SK-N-SH treated with all-trans-retinoic acid at 6 μM for 48 hours (cell line): ENCODE results near the gene SLC38A9.

Source experiments
- ATAC-seq: fragments of 200-7000 bp; cut with Tn5 transposase; 3 replicates; pipeline ENCODE4 v1.9.1; 2020; ENCODE audit warnings: mild to moderate bottlenecking, moderate library complexity
- ARNTL ChIP-seq: fragments of 450-650 bp; formaldehyde crosslinking; IDR thresholded peaks from 2 replicates; pipeline ENCODE4 v1.5.0; 2020; ENCODE audit warnings: low read depth, mild to moderate bottlenecking, moderate library complexity, borderline replicate concordance
- BACH2 ChIP-seq: fragments of 250-450 bp; sonication (Bioruptor Pico); IDR thresholded peaks from 2 replicates; pipeline ENCODE4 v1.9.0; 2021; ENCODE audit warnings: mild to moderate bottlenecking, borderline replicate concordance
- CSDC2 ChIP-seq: fragments of 250-450 bp; sonication (Bioruptor Pico); IDR thresholded peaks from 2 replicates; pipeline ENCODE4 v1.5.0; 2020; ENCODE audit warnings: mild to moderate bottlenecking, moderate library complexity
- ESRRG ChIP-seq: fragments of 250-450 bp; sonication (Bioruptor Pico); IDR thresholded peaks from 2 replicates; pipeline ENCODE4 v1.6.1; 2021; ENCODE audit warnings: mild to moderate bottlenecking
- GLIS3 ChIP-seq: fragments of 250-450 bp; sonication (Bioruptor Pico); IDR thresholded peaks from 2 replicates; pipeline ENCODE4 v1.5.0; 2020; ENCODE audit warnings: mild to moderate bottlenecking, moderate library complexity
- ISL1 ChIP-seq: fragments of 250-450 bp; sonication (Bioruptor Pico); IDR thresholded peaks from 2 replicates; pipeline ENCODE4 v2.1.2; 2022; ENCODE audit warnings: mild to moderate bottlenecking, moderate library complexity
- OSR1 ChIP-seq: fragments of 250-450 bp; sonication (Bioruptor Pico); IDR thresholded peaks from 2 replicates; pipeline ENCODE4 v1.8.0; 2022; ENCODE audit warnings: moderate library complexity, mild to moderate bottlenecking, inconsistent platforms
- POU6F1 ChIP-seq: fragments of 250-450 bp; sonication (Bioruptor Pico); IDR thresholded peaks from 2 replicates; pipeline ENCODE4 v1.8.0; 2021; ENCODE audit warnings: low read depth, mild to moderate bottlenecking, moderate library complexity, borderline replicate concordance
- PPARA ChIP-seq: fragments of 250-450 bp; sonication (Bioruptor Pico); IDR thresholded peaks from 2 replicates; pipeline ENCODE4 v1.5.0; 2020; ENCODE audit warnings: mild to moderate bottlenecking, borderline replicate concordance
- RARB ChIP-seq: fragments of 250-450 bp; sonication (Bioruptor Pico); IDR thresholded peaks from 2 replicates; pipeline ENCODE4 v1.8.0; 2021; ENCODE audit warnings: mild to moderate bottlenecking, moderate library complexity
- SNAI2 ChIP-seq: fragments of 250-450 bp; sonication (Bioruptor Pico); IDR thresholded peaks from 2 replicates; pipeline ENCODE4 v1.5.0; 2020; ENCODE audit warnings: mild to moderate bottlenecking, moderate library complexity
- TCF4 ChIP-seq: fragments of 250-450 bp; sonication (Bioruptor Pico); IDR thresholded peaks from 2 replicates; pipeline ENCODE4 v1.8.0; 2021; ENCODE audit warnings: mild to moderate bottlenecking, moderate library complexity, borderline replicate concordance
- TOX ChIP-seq: fragments of 250-450 bp; sonication (Bioruptor Pico); IDR thresholded peaks from 2 replicates; pipeline ENCODE4 v1.8.0; 2021; ENCODE audit warnings: mild to moderate bottlenecking, moderate library complexity, borderline replicate concordance
- ZC3H10 ChIP-seq: fragments of 250-450 bp; sonication (Bioruptor Pico); IDR thresholded peaks from 2 replicates; pipeline ENCODE4 v1.5.1; 2021; ENCODE audit warnings: mild to moderate bottlenecking, moderate library complexity
- ZFP3 ChIP-seq: fragments of 250-450 bp; sonication (Bioruptor Pico); IDR thresholded peaks from 2 replicates; pipeline ENCODE4 v1.5.0; 2020; ENCODE audit warnings: mild to moderate bottlenecking, moderate library complexity
- ZFP30 ChIP-seq: fragments of 450-650 bp; formaldehyde crosslinking; IDR thresholded peaks from 2 replicates; pipeline ENCODE4 v1.5.0; 2022; ENCODE audit warnings: mild to moderate bottlenecking, moderate library complexity
- ZNF565 ChIP-seq: fragments of 450-650 bp; formaldehyde crosslinking; conservative IDR thresholded peaks from 2 replicates; pipeline ENCODE4 v1.5.0; 2020; ENCODE audit warnings: low read depth, mild to moderate bottlenecking, moderate library complexity
- ZNF70 ChIP-seq: fragments of 450-650 bp; formaldehyde crosslinking; IDR thresholded peaks from 2 replicates; pipeline ENCODE4 v1.5.0; 2020; ENCODE audit warnings: mild to moderate bottlenecking, moderate library complexity
- ZNF8 ChIP-seq: fragments of 450-650 bp; formaldehyde crosslinking; IDR thresholded peaks from 2 replicates; pipeline ENCODE4 v1.5.0; 2020; ENCODE audit warnings: mild to moderate bottlenecking, moderate library complexity
- TF ChIP-seq, protein P1 (sequence below): fragments of 250-450 bp; sonication (Bioruptor Pico); IDR thresholded peaks from 2 replicates; pipeline ENCODE4 v1.5.0; 2020; ENCODE audit warnings: mild to moderate bottlenecking, moderate library complexity
- TF ChIP-seq, protein P2 (sequence below): fragments of 250-450 bp; sonication (Bioruptor Pico); IDR thresholded peaks from 2 replicates; pipeline ENCODE4 v1.8.0; 2020; ENCODE audit warnings: mild to moderate bottlenecking, moderate library complexity, borderline replicate concordance
- TF ChIP-seq, protein P3 (sequence below): fragments of 250-450 bp; sonication (Bioruptor Pico); IDR thresholded peaks from 2 replicates; pipeline ENCODE4 v1.5.1; 2021; ENCODE audit warnings: mild to moderate bottlenecking, moderate library complexity

The SLC38A9 gene

DNA sequence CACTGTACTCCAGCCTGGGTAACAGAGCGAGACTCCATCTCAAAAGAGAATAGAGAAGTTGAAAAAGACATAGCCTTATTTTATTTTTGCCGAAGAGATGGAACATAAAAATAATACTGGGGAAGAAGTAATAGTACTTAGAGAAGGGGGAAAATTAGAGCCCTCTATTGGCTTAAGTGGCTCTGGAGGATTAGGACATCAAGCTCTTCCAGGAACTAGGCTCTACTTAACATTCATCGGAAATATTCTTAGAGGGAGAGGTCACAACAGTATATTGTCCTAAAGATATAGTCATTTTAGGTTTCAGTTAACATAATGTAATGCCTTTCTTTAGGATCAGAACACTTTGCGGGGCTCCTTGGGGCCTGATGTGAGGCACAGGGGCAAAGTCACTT, 91.4 kb downstream of the SLC38A9 start (continued):
- TF ChIP-seq CSDC2 (CRISPR knock-in tag): no peak

DNA sequence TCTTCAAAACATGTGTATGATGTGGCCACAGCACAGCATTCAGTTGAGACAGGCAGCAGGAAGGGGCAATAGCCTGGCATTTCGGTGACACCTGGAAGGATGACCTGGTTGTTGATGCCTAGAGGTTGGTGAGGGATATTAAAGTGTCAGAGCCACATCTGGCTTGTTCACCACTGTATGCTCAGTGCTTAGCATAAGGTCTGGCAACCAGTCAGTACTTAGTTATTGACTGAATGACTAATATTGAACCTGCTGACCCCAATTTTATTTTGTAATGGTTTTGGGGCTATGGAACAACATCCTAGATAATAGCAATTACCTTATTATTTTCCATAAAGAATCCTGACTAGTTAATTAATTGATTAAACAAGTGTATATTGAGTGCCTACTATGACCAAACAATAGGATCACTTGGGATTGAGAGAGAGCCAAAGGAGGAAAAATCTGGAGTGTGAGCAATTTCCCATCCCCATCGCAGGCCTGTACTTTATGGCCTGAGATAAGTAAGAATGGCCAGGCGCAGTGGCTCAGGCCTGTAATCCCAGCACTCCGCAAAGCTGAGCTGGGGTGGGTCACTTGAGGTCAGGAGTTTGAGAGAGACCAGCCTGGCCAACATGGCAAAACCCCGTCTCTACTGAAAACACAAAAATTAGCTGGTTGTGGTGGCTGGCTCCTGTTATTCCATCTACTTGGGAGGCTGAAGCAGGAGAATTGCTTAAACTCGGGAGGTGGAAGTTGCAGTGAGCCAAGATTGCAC, 91.9 kb downstream of the SLC38A9 start:
- no peak for ATAC-seq
- TF ChIP-seq ZC3H10 (CRISPR knock-in tag) (no peak), CSDC2 (CRISPR knock-in tag) (no peak), BACH2 (CRISPR knock-in tag) (no peak), ZNF70 (CRISPR knock-in tag) (no peak), ESRRG (CRISPR knock-in tag) (no peak), GLIS3 (CRISPR knock-in tag) (no peak), RARB (CRISPR knock-in tag) (no peak), ISL1 (CRISPR knock-in tag) (no peak), TCF4 (CRISPR knock-in tag) (no peak), ARNTL (CRISPR knock-in tag) (no peak), ZFP3 (no peak), ZFP30 (no peak), TOX (CRISPR knock-in tag) (no peak), PPARA (CRISPR knock-in tag) (no peak), ZNF8 (CRISPR knock-in tag) (no peak), POU6F1 (CRISPR knock-in tag) (no peak), SNAI2 (CRISPR knock-in tag) (no peak), OSR1 (CRISPR knock-in tag) (no peak)
- TF ChIP-seq, protein P1, sequence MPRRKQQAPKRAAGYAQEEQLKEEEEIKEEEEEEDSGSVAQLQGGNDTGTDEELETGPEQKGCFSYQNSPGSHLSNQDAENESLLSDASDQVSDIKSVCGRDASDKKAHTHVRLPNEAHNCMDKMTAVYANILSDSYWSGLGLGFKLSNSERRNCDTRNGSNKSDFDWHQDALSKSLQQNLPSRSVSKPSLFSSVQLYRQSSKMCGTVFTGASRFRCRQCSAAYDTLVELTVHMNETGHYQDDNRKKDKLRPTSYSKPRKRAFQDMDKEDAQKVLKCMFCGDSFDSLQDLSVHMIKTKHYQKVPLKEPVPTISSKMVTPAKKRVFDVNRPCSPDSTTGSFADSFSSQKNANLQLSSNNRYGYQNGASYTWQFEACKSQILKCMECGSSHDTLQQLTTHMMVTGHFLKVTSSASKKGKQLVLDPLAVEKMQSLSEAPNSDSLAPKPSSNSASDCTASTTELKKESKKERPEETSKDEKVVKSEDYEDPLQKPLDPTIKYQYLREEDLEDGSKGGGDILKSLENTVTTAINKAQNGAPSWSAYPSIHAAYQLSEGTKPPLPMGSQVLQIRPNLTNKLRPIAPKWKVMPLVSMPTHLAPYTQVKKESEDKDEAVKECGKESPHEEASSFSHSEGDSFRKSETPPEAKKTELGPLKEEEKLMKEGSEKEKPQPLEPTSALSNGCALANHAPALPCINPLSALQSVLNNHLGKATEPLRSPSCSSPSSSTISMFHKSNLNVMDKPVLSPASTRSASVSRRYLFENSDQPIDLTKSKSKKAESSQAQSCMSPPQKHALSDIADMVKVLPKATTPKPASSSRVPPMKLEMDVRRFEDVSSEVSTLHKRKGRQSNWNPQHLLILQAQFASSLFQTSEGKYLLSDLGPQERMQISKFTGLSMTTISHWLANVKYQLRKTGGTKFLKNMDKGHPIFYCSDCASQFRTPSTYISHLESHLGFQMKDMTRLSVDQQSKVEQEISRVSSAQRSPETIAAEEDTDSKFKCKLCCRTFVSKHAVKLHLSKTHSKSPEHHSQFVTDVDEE (CRISPR knock-in tag): no peak
- TF ChIP-seq, protein P2, sequence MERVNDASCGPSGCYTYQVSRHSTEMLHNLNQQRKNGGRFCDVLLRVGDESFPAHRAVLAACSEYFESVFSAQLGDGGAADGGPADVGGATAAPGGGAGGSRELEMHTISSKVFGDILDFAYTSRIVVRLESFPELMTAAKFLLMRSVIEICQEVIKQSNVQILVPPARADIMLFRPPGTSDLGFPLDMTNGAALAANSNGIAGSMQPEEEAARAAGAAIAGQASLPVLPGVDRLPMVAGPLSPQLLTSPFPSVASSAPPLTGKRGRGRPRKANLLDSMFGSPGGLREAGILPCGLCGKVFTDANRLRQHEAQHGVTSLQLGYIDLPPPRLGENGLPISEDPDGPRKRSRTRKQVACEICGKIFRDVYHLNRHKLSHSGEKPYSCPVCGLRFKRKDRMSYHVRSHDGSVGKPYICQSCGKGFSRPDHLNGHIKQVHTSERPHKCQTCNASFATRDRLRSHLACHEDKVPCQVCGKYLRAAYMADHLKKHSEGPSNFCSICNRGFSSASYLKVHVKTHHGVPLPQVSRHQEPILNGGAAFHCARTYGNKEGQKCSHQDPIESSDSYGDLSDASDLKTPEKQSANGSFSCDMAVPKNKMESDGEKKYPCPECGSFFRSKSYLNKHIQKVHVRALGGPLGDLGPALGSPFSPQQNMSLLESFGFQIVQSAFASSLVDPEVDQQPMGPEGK: no peak
- TF ChIP-seq, all 23 proteins: peak for 0

DNA sequence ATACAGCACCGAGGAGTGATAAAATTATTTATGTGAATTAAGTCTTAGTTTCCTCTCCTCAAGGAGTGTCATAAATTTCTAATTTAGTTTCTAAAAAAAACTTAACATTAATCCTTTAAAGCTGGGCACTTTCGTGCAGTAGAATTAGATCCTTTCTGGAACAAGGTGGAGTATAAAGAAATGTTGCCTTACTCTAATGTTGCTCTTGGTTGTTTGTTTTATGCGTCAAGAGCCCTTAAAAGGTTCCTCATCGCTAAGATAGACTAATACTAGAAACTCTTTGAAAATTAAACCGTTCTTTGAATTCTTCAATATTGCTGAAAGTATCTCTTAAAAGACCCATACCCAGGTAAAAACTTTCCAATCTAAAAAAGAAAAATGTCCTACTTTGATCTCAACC, 93.8 kb downstream of the SLC38A9 start:
- no peak for TF ChIP-seq ZFP30
- TF ChIP-seq ZFP3: no peak
- TF ChIP-seq RARB (CRISPR knock-in tag): no peak
- TF ChIP-seq ESRRG (CRISPR knock-in tag): no peak

GRCh38 chr5:55613112-55613868, 98.8 kb downstream of the SLC38A9 start:
- ATAC-seq: no peak
- TF ChIP-seq POU6F1 (CRISPR knock-in tag) (no peak), ESRRG (CRISPR knock-in tag) (no peak), SNAI2 (CRISPR knock-in tag) (no peak), OSR1 (CRISPR knock-in tag) (no peak), ZFP30 (no peak), ARNTL (CRISPR knock-in tag) (no peak), TCF4 (CRISPR knock-in tag) (no peak), RARB (CRISPR knock-in tag) (no peak), BACH2 (CRISPR knock-in tag) (no peak), ISL1 (CRISPR knock-in tag) (no peak), CSDC2 (CRISPR knock-in tag) (no peak), ZNF565 (CRISPR knock-in tag) (no peak)
- TF ChIP-seq, protein P3, sequence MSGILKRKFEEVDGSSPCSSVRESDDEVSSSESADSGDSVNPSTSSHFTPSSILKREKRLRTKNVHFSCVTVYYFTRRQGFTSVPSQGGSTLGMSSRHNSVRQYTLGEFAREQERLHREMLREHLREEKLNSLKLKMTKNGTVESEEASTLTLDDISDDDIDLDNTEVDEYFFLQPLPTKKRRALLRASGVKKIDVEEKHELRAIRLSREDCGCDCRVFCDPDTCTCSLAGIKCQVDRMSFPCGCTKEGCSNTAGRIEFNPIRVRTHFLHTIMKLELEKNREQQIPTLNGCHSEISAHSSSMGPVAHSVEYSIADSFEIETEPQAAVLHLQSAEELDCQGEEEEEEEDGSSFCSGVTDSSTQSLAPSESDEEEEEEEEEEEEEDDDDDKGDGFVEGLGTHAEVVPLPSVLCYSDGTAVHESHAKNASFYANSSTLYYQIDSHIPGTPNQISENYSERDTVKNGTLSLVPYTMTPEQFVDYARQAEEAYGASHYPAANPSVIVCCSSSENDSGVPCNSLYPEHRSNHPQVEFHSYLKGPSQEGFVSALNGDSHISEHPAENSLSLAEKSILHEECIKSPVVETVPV (CRISPR knock-in tag): no peak
- TF ChIP-seq, protein P2: no peak

More for the DNA sequence above, 93.8 kb downstream of the SLC38A9 start:
- no peak for ATAC-seq
